Skin of body (tissue), 2 donors: ENCODE data around the gene PHYH. TPM values are rescaled to one million over a fixed set of nuclear protein-coding genes. Genes with fewer than 3 reads are reported as not detected.
A peak's percentile ranks its signal among the peaks of the same experiment; 100 is the strongest.
"Not testable (repeated sequence)": the region's sequence is repeated elsewhere in the genome, so short reads cannot be mapped to it uniquely, and the experiment has no call there.

Source experiments
- DNase-seq: peaks from one replicate; lab custom pipeline; 2025; lab: John Stamatoyannopoulos, UW
- total RNA-seq: library from RNA; depleted of rRNA; stranded (reverse); fragments of >200 nt; gene quantifications from one replicate; pipeline ENCODE4 v1.2.3, GENCODE V29; 2014

The PHYH gene
- 21.6 TPM for total RNA-seq

DNA sequence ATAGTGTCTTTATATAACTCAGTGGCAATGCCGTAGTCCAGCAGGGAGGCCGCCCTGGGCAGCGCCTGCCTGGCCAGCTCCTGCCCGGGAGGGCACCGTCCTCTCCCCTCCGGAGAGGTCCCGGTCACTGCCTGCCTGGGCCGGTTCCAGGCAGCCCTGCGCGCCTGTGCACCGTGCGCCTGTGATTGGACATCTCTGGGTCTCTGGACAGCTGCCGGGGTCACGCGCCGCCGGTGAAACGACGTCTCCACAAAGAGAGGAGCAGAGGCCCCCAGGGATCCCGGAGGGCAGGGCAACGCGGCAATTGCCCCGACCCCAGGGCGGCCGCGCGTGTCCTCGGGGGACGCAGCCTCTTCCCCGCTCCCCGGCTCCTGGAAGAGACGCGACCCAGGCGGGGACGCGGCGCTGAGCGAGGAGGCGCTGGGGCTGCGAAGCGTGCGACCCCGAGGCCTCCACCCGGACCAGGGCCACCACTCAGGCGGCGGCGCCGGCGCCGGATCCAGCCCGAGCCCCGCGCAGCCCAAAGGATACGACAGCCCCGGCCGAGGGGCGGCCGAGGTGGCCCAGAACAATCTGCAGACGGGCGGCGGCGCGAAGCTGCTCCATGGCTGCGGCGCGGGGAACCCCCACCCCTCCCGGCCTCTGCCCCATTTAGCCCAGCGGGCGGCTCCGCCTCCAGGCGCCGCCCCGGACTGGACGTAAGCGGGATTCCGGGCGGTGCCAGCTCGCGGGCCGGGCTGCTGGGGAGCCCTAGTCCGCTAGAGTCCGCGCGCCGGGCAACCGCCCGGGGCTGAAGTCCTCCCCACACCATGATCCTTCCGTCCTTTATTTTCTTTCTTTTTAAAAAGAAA lies at the start of gene PHYH:
Gene PHYH (minus strand): TSS at position 628 of the 851 bp plus-strand sequence. CDS start 22 bp downstream, at position 606.
- peak; percentile 77 for DNase-seq

DNA sequence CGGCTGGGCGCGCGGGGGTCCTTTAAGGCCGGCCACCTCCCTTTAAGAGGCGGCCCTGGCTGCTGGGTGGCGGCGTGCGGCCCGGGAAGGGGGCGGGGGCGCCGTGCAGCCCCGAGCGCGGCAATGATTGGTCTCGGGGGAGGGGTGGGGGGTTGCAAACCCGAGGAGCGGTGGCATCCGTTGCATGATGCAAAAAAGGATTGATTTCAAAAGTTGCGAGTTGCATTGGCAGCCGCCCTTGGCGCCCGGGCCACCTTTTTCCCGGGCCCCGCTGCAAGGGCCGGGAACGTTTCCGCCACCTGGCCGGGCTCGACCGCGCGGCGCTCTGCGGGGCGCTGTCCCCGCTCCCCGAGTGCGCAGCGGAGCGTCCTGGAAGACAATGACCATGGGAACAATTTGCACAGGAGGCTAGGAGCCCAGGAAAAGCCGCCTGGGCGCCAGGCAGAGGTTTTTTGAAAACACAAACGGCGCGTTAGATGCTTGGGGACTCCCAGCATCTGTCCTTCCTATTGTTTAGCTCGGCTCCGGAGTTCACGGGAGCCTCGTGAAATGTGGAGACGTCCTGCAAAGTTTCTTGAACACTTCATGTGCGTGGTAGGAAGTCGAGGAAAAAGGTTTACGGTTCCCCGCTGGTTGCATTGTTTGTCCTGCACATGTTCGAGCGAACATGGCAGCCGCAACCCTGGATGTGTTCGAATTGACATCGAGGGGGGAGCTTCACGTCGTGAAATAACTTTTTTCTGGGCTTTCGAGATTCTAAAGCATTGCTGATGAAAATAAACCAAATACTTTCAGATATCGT lies 48.6 kb upstream of the PHYH start, which contains the start of gene SEPHS1:
Gene SEPHS1 (minus strand): TSS at position 78 of the 802 bp plus-strand sequence. CDS start 3,343 bp downstream, outside the sequence.
- peak; percentile 74 for DNase-seq

DNA sequence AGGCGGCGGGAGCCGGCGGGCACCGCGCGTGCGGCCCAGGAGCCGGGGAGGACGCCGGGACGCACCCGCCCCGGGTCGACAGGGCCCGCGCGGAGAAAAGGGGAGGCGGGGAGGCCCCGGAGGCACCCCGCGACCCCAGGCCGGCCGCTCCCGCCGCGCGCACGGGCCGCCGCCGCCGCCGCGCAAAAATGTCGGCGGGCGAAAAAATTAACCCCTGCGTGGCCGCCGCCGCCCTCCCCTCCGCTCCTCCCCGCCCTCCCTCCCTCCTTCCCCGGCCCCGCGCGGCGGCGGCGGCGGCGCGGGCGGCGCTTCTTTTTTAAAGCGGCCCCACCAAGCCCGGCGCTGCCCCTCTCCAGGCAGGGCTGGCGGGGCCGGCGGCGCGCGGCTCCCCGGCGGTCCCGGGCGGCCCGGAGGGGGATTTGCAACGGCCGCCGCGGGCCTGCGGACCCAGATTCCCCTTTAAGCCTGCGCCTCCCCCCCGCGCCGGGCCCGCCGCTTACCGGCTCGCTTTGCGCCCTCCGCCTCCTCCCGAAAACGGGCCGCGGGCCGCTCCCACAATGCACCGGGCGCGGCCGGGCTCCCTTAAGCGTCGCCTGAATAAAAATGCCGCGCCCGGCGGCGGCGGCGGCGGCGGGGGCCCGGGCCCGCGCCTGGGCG lies 47.8 kb upstream of the PHYH start:
- DNase-seq = peak; percentile 51

DNA sequence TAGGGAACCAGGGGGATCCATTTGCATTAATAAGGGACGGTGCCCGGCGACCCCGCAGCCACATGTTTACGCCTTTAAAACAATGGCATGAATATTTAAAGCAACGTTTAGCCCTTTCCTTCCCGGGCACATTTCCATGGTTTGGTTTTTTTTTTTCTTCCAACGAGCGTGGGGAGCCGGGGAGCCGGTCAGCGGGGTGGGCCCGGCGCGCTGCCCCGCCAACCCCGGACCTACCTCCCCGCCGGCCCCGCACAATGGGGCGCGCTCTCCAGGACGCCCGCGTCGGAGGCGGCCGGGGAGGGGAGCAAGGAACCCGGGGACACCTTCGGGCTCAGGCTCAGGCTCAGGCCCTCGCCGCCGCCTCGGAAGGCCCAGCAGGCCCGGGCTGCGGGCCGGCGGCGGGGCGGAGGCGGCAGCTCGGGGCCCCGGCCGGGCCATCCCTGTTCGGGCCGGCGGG lies 47.2 kb upstream of the PHYH start:
- no peak for DNase-seq

DNA sequence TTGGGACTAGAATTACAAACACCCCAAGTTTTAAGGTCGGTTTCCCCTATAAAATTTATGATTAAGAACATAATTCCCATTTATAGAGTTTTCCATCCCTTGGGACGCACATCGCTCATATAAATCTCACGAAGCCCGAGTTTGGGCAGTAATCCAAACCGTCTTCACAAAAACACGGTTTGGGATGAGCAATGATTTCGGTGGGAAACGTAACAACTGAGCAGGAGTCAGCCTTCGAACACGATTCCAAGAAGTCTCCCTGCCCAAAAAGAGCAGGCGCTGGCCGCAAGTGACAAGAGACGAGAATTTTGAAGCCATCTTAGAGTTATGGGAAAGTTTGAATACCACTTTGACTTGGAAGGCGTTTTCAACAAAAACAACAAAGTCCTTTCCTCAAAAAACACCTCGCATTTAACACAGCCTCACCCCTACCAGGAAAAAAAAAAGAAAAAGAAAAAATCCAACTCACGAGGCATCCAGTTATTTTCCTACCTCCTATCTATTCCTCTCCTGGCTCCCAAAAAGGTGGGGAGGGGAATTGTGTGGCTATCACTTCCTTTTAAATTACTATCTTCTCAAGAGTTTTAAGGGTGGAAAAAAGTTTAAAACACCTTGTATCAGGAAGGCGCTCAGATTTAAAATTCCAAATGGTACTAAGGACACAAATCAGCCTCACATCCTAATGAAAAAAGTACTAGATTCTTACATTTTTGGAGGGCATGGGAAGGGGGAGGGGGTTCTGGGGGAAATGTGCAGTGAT lies 46.6 kb upstream of the PHYH start:
- peak; percentile 83 for DNase-seq

DNA sequence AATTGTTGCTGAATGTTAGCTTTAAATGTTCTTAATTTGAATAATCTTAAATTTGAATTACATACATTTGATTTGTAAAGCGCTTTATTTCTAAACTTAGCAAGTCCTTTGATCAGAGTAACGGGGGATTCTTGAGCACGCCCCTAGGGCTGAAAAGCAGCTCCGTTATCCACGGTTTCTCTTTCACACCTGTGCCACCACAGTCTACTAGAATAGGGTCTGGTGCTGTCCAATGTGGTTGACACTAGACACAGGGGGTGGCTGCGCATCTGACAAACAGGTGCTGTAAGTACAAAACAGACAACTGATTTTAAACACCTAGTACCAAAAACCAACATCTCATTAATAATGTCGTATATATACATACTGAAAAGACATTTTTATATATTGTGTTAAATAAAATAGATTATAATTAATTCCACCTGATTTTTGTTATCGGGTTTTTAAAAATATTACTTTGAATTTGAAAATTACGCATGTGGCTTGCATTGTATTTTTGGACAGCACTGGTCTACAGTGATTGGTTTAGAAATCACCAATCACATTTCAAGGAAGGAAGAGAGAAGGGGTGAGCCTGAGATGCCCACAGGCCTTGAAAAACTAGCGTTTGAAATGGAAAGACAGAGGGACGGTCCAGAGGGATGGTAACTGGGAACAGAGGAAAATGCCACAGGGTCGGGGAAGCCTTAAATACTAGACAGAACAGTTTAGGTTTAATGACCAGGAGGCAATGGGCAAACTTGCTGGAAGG lies 40.9 kb upstream of the PHYH start:
- no peak for DNase-seq

DNA sequence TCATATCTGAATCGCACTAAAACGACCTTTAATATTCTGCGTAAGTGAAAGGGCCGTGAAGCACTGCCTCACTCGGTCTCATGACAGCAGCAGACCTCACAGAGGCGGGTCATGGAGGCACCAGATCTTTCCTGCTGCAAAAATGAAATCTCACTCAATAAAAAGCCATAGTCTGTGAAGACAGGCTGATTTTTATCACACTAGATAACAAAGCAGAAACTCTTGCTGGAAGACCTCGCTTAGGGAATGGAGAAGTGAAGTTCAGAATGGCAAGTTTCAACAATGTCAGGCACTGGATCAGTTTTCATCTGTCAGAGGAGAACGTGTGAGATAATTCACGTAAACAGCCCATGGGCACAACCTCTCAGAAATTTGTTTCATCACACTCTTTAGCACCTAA lies 40.2 kb upstream of the PHYH start:
- peak; percentile 44 for DNase-seq

DNA sequence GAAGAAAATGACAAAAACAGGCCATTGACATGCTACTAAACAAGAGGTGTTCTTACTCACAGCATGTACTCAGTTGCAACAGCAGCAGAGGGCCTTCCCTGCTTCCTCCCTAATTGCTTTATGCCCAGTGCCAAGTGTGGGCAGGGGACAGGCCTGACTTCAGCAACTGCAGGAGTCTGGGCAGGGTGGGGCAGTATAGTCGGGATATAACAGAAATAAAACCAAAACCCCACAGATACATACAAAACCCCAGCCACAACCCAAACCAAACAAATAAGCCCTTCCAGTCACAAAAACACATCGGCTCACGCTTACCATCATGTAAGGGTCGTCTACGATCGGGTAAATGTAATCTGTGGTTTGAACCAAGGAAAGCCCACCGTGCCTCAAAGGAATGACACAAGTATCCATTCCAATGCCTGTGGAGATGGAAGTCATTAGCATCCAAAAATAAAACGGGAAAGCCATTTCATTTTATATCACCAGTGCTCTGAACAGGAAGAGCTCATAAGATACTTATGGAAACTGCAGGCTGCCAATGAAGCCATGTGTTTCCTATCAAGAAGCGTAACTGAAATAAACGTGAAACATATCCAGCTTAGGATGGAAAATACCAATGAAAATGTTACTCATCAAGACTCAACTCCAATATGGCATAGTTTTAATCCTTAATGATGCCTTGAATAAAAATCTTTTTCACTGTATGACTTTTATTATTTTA lies 38.7 kb upstream of the PHYH start:
- peak; percentile 97 for DNase-seq

DNA sequence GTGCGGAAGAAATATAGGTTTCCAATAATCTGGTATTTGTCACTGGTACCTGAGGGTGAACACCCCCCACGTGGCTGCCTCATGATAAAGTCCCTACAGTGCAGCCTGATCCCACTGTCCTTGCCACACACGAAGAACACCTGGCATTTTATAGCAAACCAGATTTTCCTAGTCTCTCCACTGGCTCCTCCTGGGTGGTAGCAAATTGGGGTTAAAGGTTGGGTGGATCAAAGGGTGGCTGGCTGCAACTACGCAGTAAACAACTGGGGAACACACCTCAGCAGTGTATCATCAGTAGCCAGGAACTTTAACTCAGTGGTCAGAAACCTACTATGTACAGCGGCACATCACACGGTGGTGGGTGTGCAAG lies 37.9 kb upstream of the PHYH start:
- DNase-seq = no peak

DNA sequence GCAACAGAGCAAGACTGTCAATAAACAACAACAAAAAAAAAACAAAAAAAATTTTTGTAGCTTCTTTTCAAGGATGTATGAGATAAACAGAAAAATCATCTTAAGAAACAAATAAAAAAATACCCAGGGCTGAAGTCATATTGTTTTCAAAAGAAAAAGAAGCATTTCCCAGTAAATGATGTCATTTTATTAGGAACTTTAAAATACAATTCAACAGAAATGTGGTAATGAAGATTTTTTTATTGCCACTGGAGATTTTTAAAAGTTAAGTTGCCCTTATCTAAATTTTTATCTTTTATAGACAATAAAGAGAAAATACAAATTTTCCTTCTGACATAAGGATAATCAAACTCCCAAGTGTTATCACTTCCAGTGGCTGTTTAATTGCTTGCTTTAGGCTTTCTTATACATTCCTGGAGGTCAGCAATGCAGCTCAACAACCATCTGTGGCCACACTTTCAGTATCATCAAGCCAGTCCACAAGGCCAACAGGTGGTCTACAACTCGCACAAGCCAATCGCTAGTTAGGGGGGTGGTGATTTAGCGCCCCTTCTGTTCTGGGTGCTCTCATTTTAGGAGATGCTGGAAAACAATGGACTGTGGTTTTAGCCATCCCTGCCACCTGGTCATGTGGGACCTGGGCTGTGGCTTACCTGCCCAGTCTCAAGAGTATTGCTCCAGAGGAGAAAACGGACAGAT lies 37.4 kb upstream of the PHYH start:
- no peak for DNase-seq

DNA sequence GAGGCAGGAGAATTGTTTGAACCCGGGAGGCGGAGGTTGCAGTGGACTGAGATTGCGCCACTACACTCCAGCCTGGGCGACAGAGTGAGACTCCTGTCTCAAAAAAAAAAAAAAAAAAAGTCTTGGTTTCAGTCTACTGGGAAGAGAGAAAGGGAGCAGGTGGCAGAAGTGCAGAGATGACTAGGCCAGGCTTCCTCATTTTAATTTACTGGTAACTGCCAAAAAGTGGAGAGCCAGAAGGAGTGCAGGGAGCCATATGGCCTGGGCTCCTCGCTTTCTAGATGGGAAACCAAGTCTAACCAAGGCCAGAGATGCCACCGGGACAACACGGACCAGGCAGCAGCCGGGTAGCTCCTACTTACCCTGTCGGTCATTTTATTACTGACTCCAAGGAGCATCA lies 36.0 kb upstream of the PHYH start:
- DNase-seq = no peak

DNA sequence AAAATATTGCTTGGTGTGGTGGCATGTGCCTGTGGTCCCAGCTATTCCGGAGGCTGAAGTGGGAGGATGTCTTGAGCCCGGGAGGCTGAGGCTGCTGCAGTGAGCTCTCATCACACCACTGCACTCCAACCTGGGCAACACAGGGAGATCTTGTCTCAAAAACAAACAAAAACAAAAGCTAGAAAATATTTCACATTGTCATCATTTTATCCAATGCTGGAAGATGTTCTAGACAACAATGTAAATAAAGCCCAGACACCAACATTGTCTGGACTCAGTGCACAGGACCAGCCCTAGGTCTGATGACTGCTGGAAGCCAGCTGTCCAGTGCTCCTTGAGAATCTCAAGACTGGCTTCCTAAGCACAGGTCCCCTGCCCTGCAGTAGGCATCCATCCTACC lies 34.7 kb upstream of the PHYH start:
- DNase-seq = no peak

DNA sequence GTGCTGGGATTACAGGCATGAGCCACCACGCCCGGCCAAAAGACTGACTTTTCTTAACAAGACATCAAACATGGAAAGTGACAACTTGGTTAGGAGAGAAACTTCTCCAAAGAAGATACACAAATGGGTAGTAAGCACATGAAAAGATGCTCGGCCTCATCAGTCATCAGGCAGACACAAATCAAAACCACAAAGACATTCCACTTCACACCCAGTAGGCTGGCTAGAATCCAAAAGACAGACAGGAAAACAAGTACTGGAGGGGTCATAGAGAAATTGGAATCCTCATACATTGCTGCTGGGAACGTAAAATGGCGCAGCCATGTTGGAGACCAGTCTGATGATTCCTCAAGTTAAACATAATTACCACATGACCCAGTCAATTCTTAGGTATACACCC lies 31.8 kb upstream of the PHYH start:
- DNase-seq = no peak

DNA sequence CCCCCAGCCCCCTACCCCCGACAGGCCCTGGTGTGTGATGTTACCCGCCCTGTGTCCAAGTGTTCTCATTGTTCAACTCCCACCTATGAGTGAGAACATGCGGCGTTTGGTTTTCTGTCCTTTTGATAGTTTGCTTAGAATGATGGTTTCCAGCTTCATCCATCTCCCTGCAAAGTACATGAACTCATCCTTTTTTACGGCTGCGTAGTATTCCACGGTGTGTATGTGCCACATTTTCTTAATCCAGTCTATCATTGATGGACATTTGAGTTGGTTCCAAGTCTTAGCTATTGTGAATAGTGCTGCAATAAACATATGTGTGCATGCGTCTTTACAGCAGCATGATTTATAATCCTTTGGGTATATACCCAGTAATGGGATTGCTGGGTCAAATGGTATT lies 31.1 kb upstream of the PHYH start:
- DNase-seq = not testable (repeated sequence)

DNA sequence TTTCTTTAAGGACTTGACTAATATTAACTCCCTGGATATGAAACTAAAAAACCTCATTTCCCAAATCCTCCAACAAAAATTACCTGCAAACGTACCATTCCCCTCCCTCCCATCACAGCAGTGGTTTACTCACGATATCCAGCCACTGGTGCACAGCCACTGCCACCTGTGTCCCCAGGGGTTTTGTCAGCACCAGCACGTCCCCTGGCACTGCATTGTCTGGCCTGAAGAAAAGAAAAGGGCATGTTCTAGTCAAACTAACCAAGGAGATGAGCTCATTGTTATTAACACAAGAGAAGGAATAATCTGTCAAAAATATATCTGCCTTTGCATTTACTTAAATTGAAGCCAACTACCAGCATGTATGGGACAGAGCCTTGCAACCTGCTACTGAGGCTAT lies 29.7 kb upstream of the PHYH start:
- no peak for DNase-seq

DNA sequence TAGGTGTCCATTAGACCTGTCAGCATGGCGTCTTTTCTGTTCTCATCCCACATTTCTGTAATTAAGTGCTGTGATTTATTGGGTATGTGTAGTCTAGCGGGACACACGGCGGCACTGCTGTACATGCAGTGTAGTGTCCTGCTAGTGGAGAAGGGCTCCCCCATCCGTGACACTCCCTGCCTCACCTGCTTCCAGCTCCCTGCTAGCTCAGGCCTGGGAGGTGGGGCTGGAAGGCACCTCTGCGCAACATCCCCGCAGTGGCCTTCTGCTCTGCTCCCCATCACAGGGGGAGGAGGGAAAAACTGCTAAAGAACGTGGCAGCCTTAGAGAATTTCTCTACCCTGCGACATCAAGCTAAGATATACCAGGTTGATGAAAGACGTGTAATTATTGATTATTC lies 28.7 kb upstream of the PHYH start:
- DNase-seq = no peak

DNA sequence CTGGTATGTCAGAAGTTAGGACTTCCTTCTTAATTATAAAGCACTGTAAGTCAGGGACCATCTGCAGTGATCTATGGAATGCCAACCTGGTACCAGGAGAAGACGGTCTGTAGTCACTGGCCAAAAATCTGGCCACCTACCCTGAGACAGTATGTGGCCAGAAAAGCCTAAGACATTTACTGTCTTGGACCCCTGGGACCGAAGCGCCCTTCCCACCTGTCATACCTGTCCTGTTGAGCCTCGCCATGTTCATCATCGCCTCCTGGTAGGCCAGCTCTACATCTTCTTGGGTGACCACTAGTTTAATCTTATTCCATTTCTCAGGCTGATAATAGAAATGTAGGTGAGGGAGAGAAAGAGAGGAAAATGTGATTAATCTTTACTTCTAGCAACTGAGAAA lies 28.3 kb upstream of the PHYH start:
- DNase-seq = no peak

DNA sequence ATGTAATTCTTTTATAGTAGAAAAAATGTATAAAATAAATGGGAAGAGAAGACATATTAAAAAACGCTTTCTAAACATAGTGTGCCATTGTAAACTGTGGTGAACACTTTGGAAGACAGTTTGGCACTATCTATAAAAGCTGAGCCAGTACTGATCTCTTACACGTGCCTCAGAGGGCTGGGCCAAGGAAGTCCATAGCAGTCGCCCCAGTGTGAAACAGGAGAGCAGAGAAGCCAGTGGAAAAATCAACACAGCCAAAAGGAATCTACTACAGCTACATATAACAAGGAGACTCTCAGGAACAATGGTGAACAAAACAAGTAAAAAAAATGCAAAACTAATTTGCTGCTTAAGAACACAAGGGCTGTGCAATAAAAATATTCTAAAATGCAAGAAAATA lies 27.7 kb upstream of the PHYH start:
- no peak for DNase-seq

DNA sequence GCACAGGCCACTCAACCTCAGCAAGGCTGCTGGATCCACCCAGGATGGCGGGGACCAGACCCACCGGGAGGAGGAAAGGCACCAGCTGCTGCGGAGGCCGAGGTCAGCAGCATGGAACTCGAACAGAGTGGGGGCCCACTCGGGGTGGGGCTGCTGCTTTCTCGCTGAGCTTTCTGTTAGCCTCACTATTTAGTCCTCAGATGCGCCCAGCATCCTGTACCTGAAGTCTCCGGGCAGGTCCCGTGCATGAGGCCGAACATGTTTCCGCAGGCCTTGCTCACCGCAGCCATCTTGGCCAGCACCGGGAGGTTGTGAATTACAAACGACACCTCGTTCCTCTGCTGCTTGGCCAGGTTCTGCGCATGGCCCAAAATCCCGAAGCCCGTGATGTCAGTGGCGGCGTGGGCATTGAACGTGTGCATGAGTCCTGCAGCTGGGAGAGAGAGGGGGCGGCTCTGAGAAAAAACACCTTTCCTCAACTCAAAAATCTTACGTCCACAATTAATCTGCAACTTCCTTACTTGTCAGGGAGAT lies 22.8 kb upstream of the PHYH start:
- no peak for DNase-seq
